GM18511 (cell line): ENCODE results near the gene BCCIP.

ENCODE experiments used
- ATAC-seq: cut with Tn5 transposase; IDR thresholded peaks from one replicate; pipeline ENCODE4 v1.9.1; 2021; ENCODE audit warnings: mild to moderate bottlenecking, moderate library complexity; ENCODE audit not compliant: unreplicated experiment

Gene BCCIP

GRCh38 chr10:125843603-125844329 lies 20.4 kb downstream of the BCCIP start:
- ATAC-seq: no peak

GRCh38 chr10:125844751-125845221 lies 21.4 kb downstream of the BCCIP start:
- ATAC-seq: no peak

GRCh38 chr10:125845617-125846016 lies 22.3 kb downstream of the BCCIP start:
- ATAC-seq: no peak

GRCh38 chr10:125846894-125847293 lies 23.5 kb downstream of the BCCIP start:
- peak; percentile 72 for ATAC-seq

GRCh38 chr10:125848371-125848770 lies 25.0 kb downstream of the BCCIP start:
- no peak for ATAC-seq

GRCh38 chr10:125848857-125849256 lies 25.5 kb downstream of the BCCIP start:
- no peak for ATAC-seq

- ATAC-seq: no peak
Measured at GRCh38 chr10:125849448-125849847, 26.1 kb downstream of the BCCIP start.

- no peak for ATAC-seq
Measured at GRCh38 chr10:125850766-125851731, 27.7 kb downstream of the BCCIP start.

GRCh38 chr10:125852487-125852886 lies 29.1 kb downstream of the BCCIP start:
- ATAC-seq: no peak

GRCh38 chr10:125857185-125857760 lies 33.9 kb downstream of the BCCIP start:
- ATAC-seq: no peak

GRCh38 chr10:125859128-125859817 lies 35.9 kb downstream of the BCCIP start:
- ATAC-seq: no peak

GRCh38 chr10:125865120-125865519 lies 41.8 kb downstream of the BCCIP start:
- no peak for ATAC-seq

GRCh38 chr10:125866421-125867029 lies 43.2 kb downstream of the BCCIP start:
- ATAC-seq: no peak

- ATAC-seq: peak; percentile 63
Measured at GRCh38 chr10:125868372-125868975, 45.1 kb downstream of the BCCIP start.

GRCh38 chr10:125871338-125871737 lies 48.0 kb downstream of the BCCIP start:
- no peak for ATAC-seq

GRCh38 chr10:125878957-125879835 lies 55.9 kb downstream of the BCCIP start:
- ATAC-seq: no peak

- ATAC-seq: no peak
Measured at GRCh38 chr10:125880719-125881118, 57.4 kb downstream of the BCCIP start.

GRCh38 chr10:125881192-125881591 lies 57.8 kb downstream of the BCCIP start, which contains the start of gene DHX32:
TSS of gene DHX32 (minus strand) at chr10:125881292. CDS start at chr10:125880824, 468 bp downstream.
- no peak for ATAC-seq

- ATAC-seq: no peak
Measured at GRCh38 chr10:125882596-125882995, 59.2 kb downstream of the BCCIP start.
